ENCODE measurements around the gene VPS13D.
"Not testable (repeated sequence)": the region's sequence is repeated elsewhere in the genome, so short reads cannot be mapped to it uniquely, and the experiment has no call there.

VPS13D gene

DNA sequence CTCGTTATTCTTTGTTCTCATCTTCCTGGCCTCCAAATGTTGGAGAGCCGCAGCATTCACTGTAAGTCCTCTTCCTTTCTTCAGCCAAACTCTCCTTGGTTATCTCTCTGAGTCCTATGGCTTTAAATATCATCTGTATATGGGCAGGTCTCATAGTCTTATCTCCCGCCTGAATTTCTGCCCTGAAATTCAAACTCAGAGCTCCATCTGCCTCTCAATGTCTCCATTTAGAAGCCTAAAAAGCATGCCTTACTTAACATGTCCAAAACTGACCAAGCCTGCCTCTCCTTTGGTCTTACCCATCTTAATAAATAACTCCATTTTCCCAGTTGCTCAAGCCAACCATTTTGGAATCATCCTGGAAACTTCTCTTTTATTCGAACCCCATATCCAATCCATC, 307.5 kb downstream of the VPS13D start:
- no peak overlapping the region for H4K8ac ChIP-seq (ENCODE audit: low read depth, low read length)
- H2BK5ac ChIP-seq (ENCODE audit: low read length), result no peak overlapping the region
- no peaks in the 10 kb centered on the region for H3K79me1 ChIP-seq (ENCODE audit: low read length)
- no peak for DNase-seq
- H3K9ac ChIP-seq (ENCODE audit: low read length), result no peak overlapping the region
- no peak overlapping the region for H3K56ac ChIP-seq (ENCODE audit: low read length)
- H3K79me2 ChIP-seq (ENCODE audit: control insufficient read depth, insufficient read depth, low read length), result no peaks in the 10 kb centered on the region
- no peak overlapping the region for H3K27ac ChIP-seq (ENCODE audit: low read depth, low read length)
- H3K4ac ChIP-seq (ENCODE audit: low read depth, low read length), result no peak overlapping the region
- no peak overlapping the region for H2AK5ac ChIP-seq (ENCODE audit: low read length)
- WGBS (ENCODE audit: extremely low coverage, insufficient coverage, low lambda C conversion rate), result no CpG with 5 or more reads among the region's 4 CpGs
- no peak overlapping the region for H3K18ac ChIP-seq (ENCODE audit: low read length)
- no peak overlapping the region for H3K23ac ChIP-seq (ENCODE audit: low read length)
- H2BK120ac ChIP-seq (ENCODE audit: low read depth, low read length), result no peak overlapping the region
- no peak overlapping the region for H2BK15ac ChIP-seq (replicated peaks; ENCODE audit: low read depth)
- no peak overlapping the region for H3K4me2 ChIP-seq (ENCODE audit: low read length)
- no peaks in the 10 kb centered on the region for H3K36me3 ChIP-seq (ENCODE audit: control insufficient read depth, insufficient read depth, low read length)
- no peak overlapping the region for H3K4me3 ChIP-seq (ENCODE audit: low read length)
- no peaks in the 10 kb centered on the region for H3K27me3 ChIP-seq (ENCODE audit: insufficient read depth, low read length, poor library complexity)
- no peaks in the 10 kb centered on the region for H3K4me1 ChIP-seq (ENCODE audit: control insufficient read depth, low read depth, low read length)
- H4K5ac ChIP-seq (ENCODE audit: low read length), result no peak overlapping the region

DNA sequence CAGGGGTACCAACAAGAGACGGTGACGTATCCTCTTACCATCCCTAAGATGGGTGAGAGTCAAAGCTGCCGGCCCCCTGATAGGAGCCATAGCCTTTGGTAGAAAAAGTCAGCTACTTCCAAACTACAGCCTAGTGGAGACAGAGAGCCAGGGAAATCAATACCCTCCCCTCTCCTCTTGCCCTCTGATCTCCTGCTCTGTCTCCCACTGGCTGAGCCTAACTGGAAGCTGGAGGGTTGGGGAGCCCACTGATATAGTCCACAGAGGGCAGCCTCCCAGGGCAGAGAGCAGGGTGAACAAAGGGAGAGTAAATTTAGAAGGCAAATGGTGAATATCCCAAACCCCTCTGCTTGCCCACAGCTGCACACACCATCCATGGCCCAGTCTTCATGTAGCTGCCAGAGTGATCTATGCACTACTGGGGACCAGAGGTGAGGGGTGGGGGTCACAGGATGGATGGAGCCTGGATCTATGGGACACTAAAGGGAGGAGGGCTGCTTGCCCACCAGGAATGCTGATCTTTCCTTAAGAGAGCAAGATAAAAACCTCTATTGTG, 308.2 kb downstream of the VPS13D start:
- Histone ChIP-seq H3K4me1 (ENCODE audit: control insufficient read depth, low read depth, low read length) (no peaks in the 10 kb centered on the region), H3K18ac (ENCODE audit: low read length) (no peak overlapping the region), H3K79me1 (ENCODE audit: low read length) (no peaks in the 10 kb centered on the region), H3K27me3 (ENCODE audit: insufficient read depth, low read length, poor library complexity) (no peaks in the 10 kb centered on the region), H2BK120ac (ENCODE audit: low read depth, low read length) (no peak overlapping the region), H3K56ac (ENCODE audit: low read length) (no peak overlapping the region), H4K5ac (ENCODE audit: low read length) (no peak overlapping the region), H3K36me3 (ENCODE audit: control insufficient read depth, insufficient read depth, low read length) (no peaks in the 10 kb centered on the region), H2BK5ac (ENCODE audit: low read length) (no peak overlapping the region), H3K23ac (ENCODE audit: low read length) (no peak overlapping the region), H3K4me2 (ENCODE audit: low read length) (no peak overlapping the region), H4K8ac (ENCODE audit: low read depth, low read length) (no peak overlapping the region), H2AK5ac (ENCODE audit: low read length) (no peak overlapping the region), H3K79me2 (ENCODE audit: control insufficient read depth, insufficient read depth, low read length) (no peaks in the 10 kb centered on the region), H3K9ac (ENCODE audit: low read length) (no peak overlapping the region), H3K4me3 (ENCODE audit: low read length) (no peak overlapping the region), H3K4ac (ENCODE audit: low read depth, low read length) (no peak overlapping the region), H2BK15ac (replicated peaks; ENCODE audit: low read depth) (no peak overlapping the region), H3K27ac (ENCODE audit: low read depth, low read length) (no peak overlapping the region)
- no peak for DNase-seq
- WGBS (ENCODE audit: extremely low coverage, insufficient coverage, low lambda C conversion rate), result no CpG with 5 or more reads among the region's 3 CpGs

DNA sequence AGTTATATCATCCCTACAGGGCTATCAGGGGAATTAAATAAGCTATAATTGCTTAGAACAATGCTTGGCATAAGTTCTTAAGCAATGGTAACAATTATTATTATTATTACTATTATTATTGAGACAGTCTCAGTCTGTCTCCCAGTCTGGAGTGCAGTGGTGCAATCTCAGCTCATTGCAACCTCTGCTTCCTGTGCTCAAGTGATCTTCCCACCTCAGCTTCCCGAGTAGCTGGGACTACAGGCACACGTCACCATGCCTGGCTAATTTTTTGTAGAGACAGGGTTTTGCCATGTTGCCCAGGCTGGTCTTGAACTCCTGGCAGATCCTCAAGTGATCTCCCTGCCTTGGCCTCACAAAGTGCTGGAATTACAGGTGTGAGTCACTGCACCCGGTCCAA, 308.7 kb downstream of the VPS13D start:
- not testable (repeated sequence) for H2BK15ac ChIP-seq (replicated peaks; ENCODE audit: low read depth); H3K9ac ChIP-seq (ENCODE audit: low read length)

DNA sequence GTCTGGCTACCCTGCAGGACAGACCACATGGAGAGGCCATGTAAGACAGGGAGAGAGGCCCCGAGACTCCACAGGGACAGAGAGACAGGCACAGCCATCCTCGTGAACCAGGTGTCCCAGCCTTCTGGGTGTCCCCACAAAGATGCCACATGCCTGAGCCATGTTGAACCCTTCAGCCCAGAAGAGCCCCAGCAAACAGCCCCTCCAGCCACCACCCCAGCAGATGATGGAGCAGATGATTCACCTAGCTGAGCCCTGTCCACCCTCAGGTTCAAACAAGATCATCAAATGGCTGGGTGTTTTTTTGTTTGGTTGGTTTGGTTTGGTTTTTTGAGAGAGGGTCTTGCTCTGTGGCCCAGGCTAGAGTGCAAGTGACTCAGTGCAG, 309.5 kb downstream of the VPS13D start:
- Histone ChIP-seq H3K79me2 (ENCODE audit: control insufficient read depth, insufficient read depth, low read length) (no peaks in the 10 kb centered on the region), H3K56ac (ENCODE audit: low read length) (no peak overlapping the region), H3K27me3 (ENCODE audit: insufficient read depth, low read length, poor library complexity) (no peaks in the 10 kb centered on the region), H4K8ac (ENCODE audit: low read depth, low read length) (no peak overlapping the region), H2BK120ac (ENCODE audit: low read depth, low read length) (no peak overlapping the region), H3K4me3 (ENCODE audit: low read length) (no peak overlapping the region), H3K4ac (ENCODE audit: low read depth, low read length) (no peak overlapping the region), H3K18ac (ENCODE audit: low read length) (no peak overlapping the region), H3K9ac (ENCODE audit: low read length) (no peak overlapping the region), H3K4me2 (ENCODE audit: low read length) (no peak overlapping the region), H2BK5ac (ENCODE audit: low read length) (no peak overlapping the region), H3K27ac (ENCODE audit: low read depth, low read length) (no peak overlapping the region), H2AK5ac (ENCODE audit: low read length) (no peak overlapping the region), H3K4me1 (ENCODE audit: control insufficient read depth, low read depth, low read length) (no peaks in the 10 kb centered on the region), H3K79me1 (ENCODE audit: low read length) (no peaks in the 10 kb centered on the region), H2BK15ac (replicated peaks; ENCODE audit: low read depth) (no peak overlapping the region), H3K36me3 (ENCODE audit: control insufficient read depth, insufficient read depth, low read length) (no peaks in the 10 kb centered on the region), H4K5ac (ENCODE audit: low read length) (no peak overlapping the region), H3K23ac (ENCODE audit: low read length) (no peak overlapping the region)
- no CpG with 5 or more reads among the region's 2 CpGs for WGBS (ENCODE audit: extremely low coverage, insufficient coverage, low lambda C conversion rate)
- DNase-seq, result no peak

More for the DNA sequence above, 308.7 kb downstream of the VPS13D start:
- H3K18ac ChIP-seq (ENCODE audit: low read length); H3K4me2 ChIP-seq (ENCODE audit: low read length); H3K27me3 ChIP-seq (ENCODE audit: insufficient read depth, low read length, poor library complexity); H2BK5ac ChIP-seq (ENCODE audit: low read length); H3K4me3 ChIP-seq (ENCODE audit: low read length); H3K23ac ChIP-seq (ENCODE audit: low read length); H3K36me3 ChIP-seq (ENCODE audit: control insufficient read depth, insufficient read depth, low read length); H3K56ac ChIP-seq (ENCODE audit: low read length); H3K4ac ChIP-seq (ENCODE audit: low read depth, low read length); H2AK5ac ChIP-seq (ENCODE audit: low read length); H3K79me2 ChIP-seq (ENCODE audit: control insufficient read depth, insufficient read depth, low read length); DNase-seq; H4K5ac ChIP-seq (ENCODE audit: low read length); H2BK120ac ChIP-seq (ENCODE audit: low read depth, low read length); H4K8ac ChIP-seq (ENCODE audit: low read depth, low read length); H3K27ac ChIP-seq (ENCODE audit: low read depth, low read length); H3K4me1 ChIP-seq (ENCODE audit: control insufficient read depth, low read depth, low read length); H3K79me1 ChIP-seq (ENCODE audit: low read length): not testable (repeated sequence)
- no CpG with 5 or more reads among the region's 3 CpGs for WGBS (ENCODE audit: extremely low coverage, insufficient coverage, low lambda C conversion rate)

DNA sequence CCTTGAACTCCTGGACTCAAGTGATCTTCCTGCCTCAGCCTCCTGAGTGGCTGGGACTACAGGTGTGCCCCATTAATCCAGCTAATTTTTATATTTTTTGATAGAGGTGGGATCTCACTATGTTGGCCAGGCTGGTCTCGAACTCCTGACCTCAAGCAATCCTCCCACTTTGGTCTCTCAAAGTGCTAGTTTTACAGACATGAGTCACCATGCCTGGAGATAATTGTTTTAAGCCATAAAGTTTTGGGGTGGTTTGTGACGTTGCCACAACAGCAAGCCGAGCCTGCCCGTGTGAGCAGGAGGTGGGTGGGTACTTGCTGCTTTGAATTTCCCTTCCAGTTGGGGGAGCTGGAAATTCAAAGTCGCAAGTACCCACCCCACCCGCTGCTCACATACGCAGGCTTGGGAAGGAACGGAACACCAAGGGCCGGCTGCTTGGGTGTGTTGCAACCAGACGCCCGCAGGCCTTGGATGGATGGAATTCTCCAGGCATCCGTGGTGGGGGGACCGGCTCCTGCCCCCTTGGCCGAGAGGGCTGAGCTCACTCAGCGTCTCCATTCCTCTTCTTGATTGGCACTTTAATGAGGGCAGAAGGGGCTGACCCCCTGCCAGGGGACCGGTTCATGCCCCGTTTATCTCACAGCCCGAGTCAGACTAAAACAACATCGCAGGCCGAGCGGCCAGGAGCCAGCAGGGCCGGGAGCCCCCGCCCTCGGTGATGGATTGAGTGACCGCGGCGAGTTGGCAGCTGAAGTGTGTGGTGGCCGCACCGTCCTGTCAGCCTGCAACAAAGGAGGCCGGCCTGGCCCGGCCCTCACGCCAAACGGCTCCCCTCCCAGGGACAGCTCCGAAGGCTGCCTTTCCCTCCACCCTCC, 310.1 kb downstream of the VPS13D start:
- Histone ChIP-seq H3K4me2 (ENCODE audit: low read length) (peak overlapping the region; percentile 33), H2AK5ac (ENCODE audit: low read length) (no peak overlapping the region), H3K9ac (ENCODE audit: low read length) (peak overlapping the region; percentile 35), H3K79me1 (ENCODE audit: low read length) (no peaks in the 10 kb centered on the region), H3K4ac (ENCODE audit: low read depth, low read length) (no peak overlapping the region), H4K5ac (ENCODE audit: low read length) (no peak overlapping the region), H3K56ac (ENCODE audit: low read length) (peak overlapping the region; percentile 76), H4K8ac (ENCODE audit: low read depth, low read length) (no peak overlapping the region), H3K4me1 (ENCODE audit: control insufficient read depth, low read depth, low read length) (no peaks in the 10 kb centered on the region), H2BK120ac (ENCODE audit: low read depth, low read length) (no peak overlapping the region), H2BK5ac (ENCODE audit: low read length) (no peak overlapping the region), H3K18ac (ENCODE audit: low read length) (peak overlapping the region; percentile 7), H2BK15ac (replicated peaks; ENCODE audit: low read depth) (no peak overlapping the region), H3K23ac (ENCODE audit: low read length) (no peak overlapping the region), H3K36me3 (ENCODE audit: control insufficient read depth, insufficient read depth, low read length) (no peaks in the 10 kb centered on the region), H3K79me2 (ENCODE audit: control insufficient read depth, insufficient read depth, low read length) (no peaks in the 10 kb centered on the region), H3K27ac (ENCODE audit: low read depth, low read length) (no peak overlapping the region), H3K27me3 (ENCODE audit: insufficient read depth, low read length, poor library complexity) (no peaks in the 10 kb centered on the region), H3K4me3 (ENCODE audit: low read length) (no peak overlapping the region)
- no CpG with 5 or more reads among the region's 34 CpGs for WGBS (ENCODE audit: extremely low coverage, insufficient coverage, low lambda C conversion rate)
- DNase-seq, result peak; percentile 93
